HG03108 (cell line): Measurements from ENCODE around the gene RPL12.

Experiments
- ATAC-seq: cut with Tn5 transposase; IDR thresholded peaks from one replicate; pipeline ENCODE4 v1.9.1; 2021; ENCODE audit warnings: moderate library complexity; ENCODE audit not compliant: unreplicated experiment

Gene RPL12

GRCh38 chr9:127407492-127407843 is 43.7 kb downstream of the RPL12 start:
- ATAC-seq, result no peak

- ATAC-seq, result no peak
These were observed 44.3 kb downstream of the RPL12 start for GRCh38 chr9:127406799-127407491.

- no peak for ATAC-seq
These were observed 45.7 kb downstream of the RPL12 start for GRCh38 chr9:127405344-127406125.

GRCh38 chr9:127404631-127405030 is 46.6 kb downstream of the RPL12 start:
- no peak for ATAC-seq

- no peak for ATAC-seq
These were observed 47.6 kb downstream of the RPL12 start for GRCh38 chr9:127403507-127404192.

DNA sequence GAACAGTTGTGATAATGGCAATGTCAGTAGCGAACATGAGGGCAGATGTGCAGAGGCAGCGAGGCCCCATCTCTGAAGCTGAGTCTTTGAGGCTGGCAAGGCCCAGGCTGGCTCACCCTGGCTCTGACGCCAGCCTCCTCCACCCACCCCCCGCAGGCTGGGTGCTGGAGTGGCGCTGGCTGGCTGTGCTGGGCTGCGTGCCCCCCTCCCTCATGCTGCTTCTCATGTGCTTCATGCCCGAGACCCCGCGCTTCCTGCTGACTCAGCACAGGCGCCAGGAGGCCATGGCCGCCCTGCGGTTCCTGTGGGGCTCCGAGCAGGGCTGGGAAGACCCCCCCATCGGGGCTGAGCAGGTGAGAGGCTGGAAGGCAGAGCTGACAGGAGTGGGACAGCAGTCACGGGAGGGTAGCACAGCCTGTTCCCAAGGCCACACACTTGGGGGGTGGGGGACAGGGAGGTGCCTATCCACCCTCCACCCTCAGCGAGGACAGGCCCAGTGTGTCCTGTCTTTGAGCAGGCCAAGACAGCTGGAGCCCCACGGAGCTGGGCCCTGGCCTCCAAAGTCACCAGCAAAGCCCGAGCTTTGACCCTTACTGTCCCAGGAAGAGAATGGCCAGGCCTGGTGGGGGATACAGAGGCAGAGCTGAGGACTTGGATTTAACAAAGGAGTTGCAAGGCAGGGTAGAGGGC is 48.7 kb downstream of the RPL12 start:
- no peak for ATAC-seq

GRCh38 chr9:127399736-127400269 is 51.4 kb downstream of the RPL12 start:
- no peak for ATAC-seq

GRCh38 chr9:127398715-127399400 is 52.3 kb downstream of the RPL12 start:
- no peak for ATAC-seq

GRCh38 chr9:127398275-127398647 is 52.9 kb downstream of the RPL12 start:
- no peak for ATAC-seq
